Retina (tissue), 1 donor: ENCODE data around the gene CUEDC2.

Experiments
- DNase-seq: peaks from one replicate; pipeline ENCODE4 v3.0.0-alpha.2; 2016

CUEDC2 gene

GRCh38 chr10:102424145-102424544, 8.2 kb downstream of the CUEDC2 start:
- DNase-seq, result no peak

GRCh38 chr10:102423372-102423968, 8.9 kb downstream of the CUEDC2 start:
- no peak for DNase-seq

- DNase-seq, result peak; percentile 78
Observed at GRCh38 chr10:102422545-102423129, 9.7 kb downstream of the CUEDC2 start.

- peak; percentile 59 for DNase-seq
Observed at GRCh38 chr10:102421757-102422512, 10.4 kb downstream of the CUEDC2 start.

GRCh38 chr10:102421507-102421756, 10.9 kb downstream of the CUEDC2 start:
- DNase-seq, result no peak

GRCh38 chr10:102420714-102421506, 11.5 kb downstream of the CUEDC2 start, which contains the start of gene FBXL15:
Gene FBXL15, plus strand, starts transcription at chr10:102420836. Its CDS starts 294 bp downstream, at chr10:102421130.
- peak; percentile 99 for DNase-seq

- no peak for DNase-seq
Observed at GRCh38 chr10:102420181-102420713, 12.1 kb downstream of the CUEDC2 start.

- peak; percentile 91 for DNase-seq
Observed at GRCh38 chr10:102419269-102420180, 12.8 kb downstream of the CUEDC2 start.

GRCh38 chr10:102418622-102419268, 13.6 kb downstream of the CUEDC2 start, which contains the start of gene PSD:
Gene PSD, minus strand, starts transcription at chr10:102418785. Its CDS starts 1,747 bp downstream, at chr10:102417038.
- peak; percentile 83 for DNase-seq

- no peak for DNase-seq
Observed at GRCh38 chr10:102416695-102417094, 15.7 kb downstream of the CUEDC2 start.

- DNase-seq, result no peak
Observed at GRCh38 chr10:102416283-102416682, 16.1 kb downstream of the CUEDC2 start.

GRCh38 chr10:102414749-102415148, 17.6 kb downstream of the CUEDC2 start:
- no peak for DNase-seq

GRCh38 chr10:102413806-102414561, 18.4 kb downstream of the CUEDC2 start:
- DNase-seq, result no peak

- peak; percentile 80 for DNase-seq
Observed at GRCh38 chr10:102413053-102413705, 19.2 kb downstream of the CUEDC2 start.

GRCh38 chr10:102412293-102412692, 20.1 kb downstream of the CUEDC2 start:
- no peak for DNase-seq

GRCh38 chr10:102411341-102412255, 20.8 kb downstream of the CUEDC2 start:
- DNase-seq, result peak; percentile 50

- DNase-seq, result peak; percentile 85
Observed at GRCh38 chr10:102410429-102411073, 21.8 kb downstream of the CUEDC2 start.
